ENCODE data around the gene STUB1.
"Not testable (repeated sequence)": the region's sequence is repeated elsewhere in the genome, so short reads cannot be mapped to it uniquely, and the experiment has no call there.

Gene STUB1

DNA sequence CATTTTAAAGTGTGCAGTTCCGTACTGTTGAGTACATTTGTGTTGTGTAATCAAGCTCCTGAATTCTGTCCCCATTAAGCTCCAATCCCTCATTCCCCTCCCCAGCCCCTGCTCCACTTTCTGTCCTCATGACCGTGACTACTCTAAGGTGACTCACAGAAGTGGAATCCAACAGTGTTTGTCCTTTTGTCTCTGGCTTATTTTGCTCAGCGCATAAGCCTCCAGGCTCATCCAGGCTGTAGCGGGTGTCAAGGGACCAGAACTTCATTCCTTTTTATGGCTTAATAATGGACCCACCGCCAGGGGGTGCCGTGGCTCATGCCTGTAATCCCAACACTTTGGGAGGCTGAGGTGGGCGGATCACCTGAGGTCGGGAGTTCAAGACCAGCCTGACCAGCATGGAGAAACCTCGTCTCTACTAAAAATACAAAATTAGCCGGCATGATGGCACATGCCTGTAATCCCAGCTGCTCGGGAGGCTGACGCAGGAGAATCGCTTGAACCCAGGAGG lies 32.6 kb downstream of the STUB1 start:
- not testable (repeated sequence) for DNase-seq (ENCODE audit: low read depth)

DNA sequence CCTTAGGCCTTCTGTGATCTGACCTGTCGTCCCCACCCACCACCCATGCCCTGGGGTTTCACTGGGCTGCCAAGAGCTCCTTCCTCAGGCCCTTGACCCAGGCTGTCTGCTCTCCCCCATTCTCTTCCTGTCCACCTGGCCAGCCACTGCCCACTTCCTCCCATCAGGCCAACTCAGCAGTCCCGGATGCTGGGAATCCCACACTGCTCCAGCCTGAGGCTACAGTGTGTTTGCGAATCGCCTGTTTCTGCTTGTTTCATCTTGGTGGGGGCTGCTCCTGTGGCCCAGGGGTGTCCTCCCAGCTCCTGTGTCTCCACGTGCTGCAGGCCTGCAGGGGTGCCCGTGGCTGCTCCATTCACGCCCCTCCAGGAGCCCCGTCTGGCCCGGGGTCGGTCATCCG lies 33.9 kb downstream of the STUB1 start:
- no peak for DNase-seq (ENCODE audit: low read depth)

- DNase-seq (ENCODE audit: low read depth), result peak; percentile 74
Measured at GRCh38 chr16:714558-715476, 34.6 kb downstream of the STUB1 start, which contains the start of gene METRN. Gene METRN (plus strand): TSS chr16:715118. CDS start chr16:715290, 172 bp downstream.

DNA sequence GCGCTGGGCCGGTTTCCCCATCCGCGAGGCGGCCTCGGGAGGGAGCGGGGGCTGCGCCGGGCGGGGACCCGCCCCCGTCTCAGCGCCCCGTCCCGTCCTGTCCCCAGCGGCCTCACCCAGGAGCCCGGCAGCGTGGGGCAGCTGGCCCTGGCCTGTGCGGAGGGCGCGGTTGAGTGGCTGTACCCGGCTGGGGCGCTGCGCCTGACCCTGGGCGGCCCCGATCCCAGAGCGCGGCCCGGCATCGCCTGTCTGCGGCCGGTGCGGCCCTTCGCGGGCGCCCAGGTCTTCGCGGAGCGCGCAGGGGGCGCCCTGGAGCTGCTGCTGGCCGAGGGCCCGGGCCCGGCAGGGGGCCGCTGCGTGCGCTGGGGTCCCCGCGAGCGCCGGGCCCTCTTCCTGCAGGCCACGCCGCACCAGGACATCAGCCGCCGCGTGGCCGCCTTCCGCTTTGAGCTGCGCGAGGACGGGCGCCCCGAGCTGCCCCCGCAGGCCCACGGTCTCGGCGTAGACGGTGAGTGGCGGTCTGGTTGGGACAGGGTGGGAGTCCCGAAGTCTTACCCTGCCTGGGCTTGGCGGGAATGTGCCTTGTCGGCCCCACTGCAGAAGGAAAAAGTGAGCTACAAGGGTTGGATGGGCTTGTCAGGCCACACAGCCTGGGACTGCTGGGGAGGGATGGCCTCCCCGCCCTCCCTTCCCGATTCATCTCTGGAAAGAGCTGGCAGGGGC lies 35.4 kb downstream of the STUB1 start:
- DNase-seq (ENCODE audit: low read depth), result no peak

DNA sequence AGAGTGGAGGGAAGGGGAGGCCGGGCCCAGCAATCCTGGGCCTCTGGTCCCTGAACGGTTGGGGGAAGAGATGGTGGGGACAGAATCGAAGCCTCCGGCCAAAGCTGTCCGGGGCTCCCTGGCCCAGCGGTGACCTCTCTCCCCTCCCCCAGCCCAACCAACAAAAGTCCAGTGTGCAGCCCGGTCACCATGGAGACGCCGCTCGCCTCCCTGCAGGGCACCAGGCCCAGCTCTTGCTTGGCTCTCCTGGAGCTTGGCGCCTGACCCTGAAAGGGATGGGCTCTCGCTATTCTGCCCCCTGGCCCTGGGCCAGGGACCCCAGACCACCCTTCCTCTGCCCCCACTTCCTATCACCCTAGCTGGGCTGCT lies 36.0 kb downstream of the STUB1 start:
- no peak for DNase-seq (ENCODE audit: low read depth)

DNA sequence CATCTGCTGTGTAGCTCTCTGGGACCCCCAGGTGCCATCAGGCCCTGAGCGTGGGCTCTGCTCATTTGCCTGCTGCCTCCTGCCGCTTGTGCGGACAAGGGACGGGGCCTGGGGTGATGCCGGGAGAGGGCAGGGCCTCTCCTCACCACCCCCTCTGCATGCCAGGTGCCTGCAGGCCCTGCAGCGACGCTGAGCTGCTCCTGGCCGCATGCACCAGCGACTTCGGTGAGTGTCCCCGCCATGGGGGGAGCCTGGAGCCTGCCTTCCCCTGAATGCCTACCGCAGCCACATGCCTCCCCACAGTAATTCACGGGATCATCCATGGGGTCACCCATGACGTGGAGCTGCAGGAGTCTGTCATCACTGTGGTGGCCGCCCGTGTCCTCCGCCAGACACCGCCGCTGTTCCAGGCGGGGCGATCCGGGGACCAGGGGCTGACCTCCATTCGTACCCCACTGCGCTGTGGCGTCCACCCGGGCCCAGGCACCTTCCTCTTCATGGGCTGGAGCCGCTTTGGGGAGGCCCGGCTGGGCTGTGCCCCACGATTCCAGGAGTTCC lies 36.6 kb downstream of the STUB1 start:
- DNase-seq (ENCODE audit: low read depth), result no peak

DNA sequence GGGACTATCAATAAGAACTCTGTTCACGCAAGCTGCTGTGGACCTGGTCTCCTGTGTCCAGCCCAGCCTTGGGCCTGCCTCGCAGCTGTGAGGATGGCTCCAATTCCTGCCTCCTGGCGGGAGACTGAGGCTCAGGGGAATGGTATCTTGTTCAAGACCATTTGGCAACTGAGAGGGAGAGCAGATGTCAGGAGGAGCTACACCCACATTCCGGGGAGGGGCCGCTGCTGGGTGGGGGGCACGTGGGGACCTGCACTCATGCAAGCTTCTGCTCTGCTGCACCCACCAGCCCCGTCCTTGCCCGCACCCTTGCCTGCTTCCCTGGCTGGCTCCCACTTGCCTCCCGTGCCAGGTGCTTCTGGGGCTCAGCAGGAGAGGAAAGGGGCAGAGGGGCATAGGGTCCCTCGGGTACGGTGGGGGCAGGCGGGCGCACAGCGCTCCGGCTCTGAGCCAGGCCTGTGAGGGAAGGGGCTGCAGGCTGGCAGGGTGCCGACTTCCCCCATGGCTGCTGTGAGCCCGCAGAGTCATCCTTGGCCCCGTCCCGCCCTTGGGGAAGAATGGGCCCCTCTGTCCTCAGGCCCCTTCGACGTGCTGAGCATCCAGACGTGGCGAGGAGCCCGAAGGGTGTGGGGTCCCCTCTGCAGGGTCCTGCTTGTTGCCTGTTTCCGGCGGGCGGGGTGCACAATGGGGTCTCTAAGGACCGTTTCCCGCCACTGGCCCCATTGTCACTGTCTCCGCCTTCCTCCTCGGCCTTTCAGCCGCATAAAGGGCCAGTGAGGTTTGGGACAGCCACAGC lies 37.4 kb downstream of the STUB1 start:
- DNase-seq (ENCODE audit: low read depth), result no peak

GRCh38 chr16:718389-718788 lies 38.2 kb downstream of the STUB1 start:
- DNase-seq (ENCODE audit: low read depth), result no peak

DNA sequence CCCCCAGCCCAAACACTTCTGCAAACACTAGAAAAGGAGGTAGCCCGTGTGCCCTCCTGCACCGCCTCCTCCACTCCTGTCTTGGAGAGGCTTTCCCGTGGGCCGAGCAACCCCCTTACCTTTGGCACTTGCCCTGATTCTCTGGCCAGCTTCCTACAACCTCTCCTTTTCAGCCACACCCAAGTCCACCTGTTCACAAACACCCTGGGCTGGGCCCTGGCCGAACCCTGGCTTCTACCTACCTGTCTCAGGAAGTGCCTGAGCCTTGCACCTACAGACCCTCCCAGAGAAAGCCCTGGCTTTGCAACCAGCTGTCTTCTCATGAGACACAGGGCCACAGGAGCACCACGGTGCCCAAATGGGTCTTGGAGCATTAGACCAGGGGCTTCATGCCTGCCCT lies 38.7 kb downstream of the STUB1 start:
- no peak for DNase-seq (ENCODE audit: low read depth)

DNA sequence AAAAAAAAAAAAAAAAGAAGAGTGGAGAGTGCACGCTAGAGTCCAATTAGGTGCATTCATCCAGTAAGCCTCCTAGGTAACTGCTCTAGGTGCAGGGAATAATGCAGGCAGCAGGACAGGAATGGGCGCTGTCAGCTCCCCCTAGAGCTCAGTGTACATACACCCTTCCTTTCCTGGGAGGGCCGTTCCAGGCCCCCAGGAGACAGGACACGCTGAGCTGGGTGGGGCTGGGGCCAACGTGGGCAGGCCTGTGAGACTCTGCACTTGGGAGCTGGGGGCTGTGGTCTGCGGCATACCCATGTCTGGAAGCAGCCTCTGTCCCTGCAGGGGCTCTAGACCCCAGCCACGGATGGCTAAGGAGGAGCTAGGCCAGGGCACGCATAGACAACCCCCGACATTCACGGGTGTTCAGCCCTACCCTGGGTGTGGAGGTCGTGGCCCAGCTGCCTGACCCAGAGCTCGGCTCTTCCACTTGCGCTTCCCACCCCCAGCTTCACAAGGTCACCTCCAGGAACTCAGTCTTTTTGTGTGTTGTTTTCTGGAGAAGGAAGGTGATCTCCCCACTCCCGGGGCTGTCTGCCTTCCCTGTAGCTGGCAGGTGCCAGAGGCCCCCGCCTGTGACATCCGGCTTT lies 39.7 kb downstream of the STUB1 start:
- no peak for DNase-seq (ENCODE audit: low read depth)

DNA sequence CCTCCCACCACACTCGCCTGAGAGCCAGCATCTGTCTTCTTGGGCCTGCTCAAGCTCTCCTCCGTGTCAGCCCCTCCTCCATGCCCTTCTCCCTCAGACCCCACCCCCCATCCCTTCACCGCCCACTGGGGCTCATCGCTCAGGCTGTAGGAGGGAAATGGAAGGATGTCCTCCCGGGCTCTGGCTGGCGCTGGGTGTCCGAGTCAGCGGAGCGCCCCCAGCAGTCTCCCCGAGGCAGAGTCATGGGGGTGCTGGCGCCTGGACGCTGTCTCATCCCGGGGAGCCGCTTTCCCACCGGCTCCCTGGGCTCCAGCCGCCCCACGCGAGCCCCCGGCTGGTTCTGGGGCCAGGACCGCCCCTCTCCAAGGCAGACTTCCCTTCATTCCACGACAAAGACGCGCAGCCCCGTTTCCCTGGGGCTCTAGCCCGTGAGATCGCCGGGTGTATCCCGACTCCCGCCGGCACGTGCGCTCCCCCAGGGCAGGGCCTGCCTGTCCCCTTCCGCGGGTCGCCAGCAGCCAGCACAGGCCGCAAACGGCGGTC lies 40.3 kb downstream of the STUB1 start:
- DNase-seq (ENCODE audit: low read depth), result no peak

- peak; percentile 27 for DNase-seq (ENCODE audit: low read depth)
Measured at GRCh38 chr16:720990-721764, 41.0 kb downstream of the STUB1 start, which contains the start of gene ANTKMT. Gene ANTKMT (plus strand): TSS chr16:721146. CDS start chr16:721275, 129 bp downstream.

DNA sequence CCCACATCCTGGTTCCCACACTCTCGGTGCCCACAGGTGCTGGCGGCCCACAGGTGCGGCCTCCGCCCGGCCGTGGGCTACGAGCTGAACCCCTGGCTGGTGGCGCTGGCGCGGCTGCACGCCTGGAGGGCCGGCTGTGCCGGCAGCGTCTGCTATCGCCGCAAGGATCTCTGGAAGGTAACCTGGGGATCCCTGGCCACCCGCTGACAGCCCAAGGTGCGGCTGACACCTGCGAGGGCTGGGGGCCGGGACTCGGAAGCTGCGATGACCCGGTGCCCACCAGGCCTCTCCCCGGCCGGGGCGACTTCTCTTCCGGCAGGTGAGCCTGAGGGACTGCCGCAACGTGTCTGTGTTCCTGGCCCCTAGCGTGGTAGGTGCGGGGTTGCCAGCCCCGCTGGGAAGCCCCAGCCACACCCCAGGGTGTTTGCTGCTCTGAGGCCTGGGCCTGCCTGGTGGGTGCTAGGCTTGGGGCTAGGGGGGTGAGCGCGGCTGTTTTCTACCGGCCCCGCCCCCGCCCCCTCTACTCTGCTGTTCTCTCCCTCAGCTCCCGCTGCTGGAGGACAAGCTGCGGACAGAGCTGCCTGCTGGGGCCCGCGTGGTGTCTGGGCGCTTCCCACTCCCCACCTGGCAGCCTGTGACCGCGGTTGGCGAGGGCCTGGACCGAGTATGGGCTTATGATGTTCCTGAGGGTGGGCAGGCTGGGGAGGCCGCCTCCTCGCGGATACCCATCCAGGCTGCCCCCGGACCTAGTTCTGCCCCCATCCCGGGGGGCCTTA lies 41.7 kb downstream of the STUB1 start:
- no peak for DNase-seq (ENCODE audit: low read depth)

DNA sequence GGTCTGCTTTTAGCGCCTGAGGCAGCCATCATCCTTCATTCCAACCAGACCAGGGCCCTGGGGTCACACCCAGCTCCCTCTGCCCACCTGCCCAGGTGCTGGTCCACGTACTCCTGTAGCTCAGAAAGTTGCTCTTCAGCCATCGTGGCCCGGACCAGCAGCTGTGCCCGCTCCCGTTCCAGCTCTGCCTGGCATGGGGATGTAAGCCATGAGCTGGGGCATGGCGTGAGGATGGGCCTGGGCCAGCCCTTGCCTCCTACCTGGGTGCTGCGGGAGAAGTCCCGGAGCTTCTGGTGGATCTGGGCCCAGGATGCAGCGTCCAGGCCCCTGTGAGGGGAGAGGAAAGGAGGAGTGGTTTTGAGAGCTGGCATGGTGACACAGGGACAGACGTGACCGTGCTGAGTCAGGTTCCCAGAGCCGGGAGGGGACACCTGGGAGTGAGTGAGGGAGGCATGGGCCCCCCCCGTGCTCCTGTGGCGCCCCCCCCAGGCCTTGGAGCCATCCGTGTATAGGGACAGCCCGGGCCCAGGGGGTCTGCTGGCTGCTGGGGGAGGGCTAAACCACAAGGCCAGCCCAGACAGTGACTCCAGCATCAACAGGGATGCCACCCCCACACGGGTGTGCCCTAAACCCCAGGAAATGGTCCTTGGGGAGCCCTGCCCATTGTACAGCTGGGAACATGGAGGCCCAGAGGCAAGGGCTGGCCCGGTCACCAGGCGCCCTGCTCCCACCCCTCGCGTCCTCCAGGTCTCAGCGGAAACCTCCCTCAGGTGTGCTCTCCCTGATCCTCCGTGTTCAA lies 42.8 kb downstream of the STUB1 start:
- DNase-seq (ENCODE audit: low read depth), result no peak

DNA sequence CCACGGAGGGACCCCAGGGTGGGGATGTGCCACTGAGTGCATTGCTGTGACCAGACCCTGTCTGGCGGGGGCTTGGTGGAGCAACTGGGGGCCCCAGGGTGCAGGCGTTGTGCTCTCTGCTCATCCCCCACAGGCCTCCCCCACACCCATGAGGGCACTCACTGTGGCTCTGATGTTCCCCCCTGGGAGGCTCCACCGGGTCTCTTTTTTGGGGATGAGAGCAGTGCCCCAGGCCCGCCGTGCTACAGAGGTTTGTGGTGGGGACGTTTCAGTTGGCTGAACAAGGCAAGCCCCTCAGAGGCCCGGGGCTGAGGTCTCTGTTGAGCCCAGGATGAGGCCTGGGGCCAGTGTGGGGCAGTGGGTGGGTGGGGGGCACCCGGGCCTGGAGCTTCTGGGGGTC lies 43.5 kb downstream of the STUB1 start:
- DNase-seq (ENCODE audit: low read depth), result no peak

- no peak for DNase-seq (ENCODE audit: low read depth)
Measured at GRCh38 chr16:724188-725040, 44.2 kb downstream of the STUB1 start.

- no peak for DNase-seq (ENCODE audit: low read depth)
Measured at GRCh38 chr16:725041-725376, 44.8 kb downstream of the STUB1 start.
